Loucy (cell line): Measurements from ENCODE around the gene PIP5K1A.
A peak's percentile ranks its signal among the peaks of the same experiment; 100 is the strongest.

ENCODE experiments used
- H2AFZ ChIP-seq: fragments of 200-600 bp; sonication (generic); 2 replicates; pipeline ENCODE4 v1.6.0; 2016; ENCODE audit warnings: antibody characterized with exemption, mild to moderate bottlenecking, low read length, moderate library complexity
- H3F3A ChIP-seq: fragments of 200-600 bp; 2 replicates; pipeline ENCODE4 v1.6.0; 2016; ENCODE audit warnings: antibody characterized with exemption, low read depth, mild to moderate bottlenecking
- H3K27me3 ChIP-seq: fragments of 200-600 bp; sonication (generic); 2 replicates; pipeline ENCODE4 v1.6.1; 2014; ENCODE audit warnings: low read length, mild to moderate bottlenecking; ENCODE audit not compliant: insufficient read depth, poor library complexity, severe bottlenecking
- H3K36me3 ChIP-seq: fragments of 200-600 bp; sonication (generic); 2 replicates; pipeline ENCODE4 v1.6.1; 2016; ENCODE audit warnings: low read length; ENCODE audit not compliant: insufficient read depth
- H3K4me1 ChIP-seq: fragments of 200-600 bp; sonication (generic); 2 replicates; pipeline ENCODE4 v1.5.1; 2014; ENCODE audit warnings: low read length, mild to moderate bottlenecking; ENCODE audit not compliant: insufficient read depth, poor library complexity, severe bottlenecking
- H3K4me2 ChIP-seq: fragments of 200-600 bp; sonication (generic); 2 replicates; pipeline ENCODE4 v1.6.0; 2014; ENCODE audit warnings: antibody characterized with exemption, low read length, low read depth, mild to moderate bottlenecking; ENCODE audit not compliant: poor library complexity, severe bottlenecking
- H3K4me3 ChIP-seq: fragments of 200-600 bp; sonication (generic); 2 replicates; pipeline ENCODE4 v1.5.1; 2014; ENCODE audit warnings: low read length, mild to moderate bottlenecking, mixed read lengths; ENCODE audit not compliant: poor library complexity, severe bottlenecking
- H3K79me2 ChIP-seq: fragments of 200-600 bp; sonication (generic); 2 replicates; pipeline ENCODE4 v1.6.1; 2014; ENCODE audit warnings: low read length; ENCODE audit not compliant: insufficient read depth
- H3K9ac ChIP-seq: fragments of 200-600 bp; sonication (generic); 2 replicates; pipeline ENCODE4 v1.6.0; 2014; ENCODE audit warnings: mild to moderate bottlenecking, low read depth, low read length, moderate library complexity; ENCODE audit not compliant: poor library complexity, severe bottlenecking
- H3K9me2 ChIP-seq: fragments of 200-600 bp; sonication (generic); replicated peaks from 2 replicates; pipeline ENCODE4 v1.6.1; 2016; ENCODE audit warnings: low read depth, low read length, mixed read lengths
- H3K9me3 ChIP-seq: fragments of 200-600 bp; sonication (generic); 2 replicates; pipeline ENCODE4 v1.6.1; 2014; ENCODE audit warnings: mild to moderate bottlenecking, antibody characterized with exemption, low read length, low read depth; ENCODE audit not compliant: insufficient read depth
- H4K20me1 ChIP-seq: fragments of 200-600 bp; sonication (generic); 2 replicates; pipeline ENCODE4 v1.6.0; 2014; ENCODE audit warnings: antibody characterized with exemption, low read length, mild to moderate bottlenecking; ENCODE audit not compliant: insufficient read depth, poor library complexity, severe bottlenecking
- CTCF ChIP-seq: fragments of 200-600 bp; sonication (generic); conservative IDR thresholded peaks from 2 replicates; pipeline ENCODE4 v1.5.1; 2014; ENCODE audit warnings: mild to moderate bottlenecking, antibody characterized with exemption, low read length
- EZH2phosphoT487 ChIP-seq: fragments of 200-600 bp; IDR thresholded peaks from 2 replicates; pipeline ENCODE4 v1.6.1; 2018; ENCODE audit warnings: antibody characterized with exemption, mild to moderate bottlenecking, moderate library complexity, borderline replicate concordance

PIP5K1A gene

GRCh38 chr1:151284013-151284577 is 85.7 kb downstream of the PIP5K1A start:
- peaks cover 37% of the 10 kb centered on the region for H4K20me1 ChIP-seq
- H3K4me3 ChIP-seq, result peak overlapping the region; percentile 89
- H2AFZ ChIP-seq, result no peak overlapping the region
- H3K9me3 ChIP-seq, result no peaks in the 10 kb centered on the region
- H3F3A ChIP-seq, result peaks cover 3% of the 10 kb centered on the region; the same call in 1 of the 2 replicates
- H3K36me3 ChIP-seq, result peaks cover 32% of the 10 kb centered on the region; the same call in 1 of the 2 replicates
- no peaks in the 10 kb centered on the region for H3K9me2 ChIP-seq
- no peaks in the 10 kb centered on the region for H3K27me3 ChIP-seq
- TF ChIP-seq CTCF (no peak), EZH2phosphoT487 (no peak)
- peak overlapping the region; percentile 96 for H3K4me2 ChIP-seq
- H3K9ac ChIP-seq, result peak overlapping the region; percentile 91
- H3K4me1 ChIP-seq, result peaks cover 19% of the 10 kb centered on the region
- peaks cover 44% of the 10 kb centered on the region for H3K79me2 ChIP-seq

DNA sequence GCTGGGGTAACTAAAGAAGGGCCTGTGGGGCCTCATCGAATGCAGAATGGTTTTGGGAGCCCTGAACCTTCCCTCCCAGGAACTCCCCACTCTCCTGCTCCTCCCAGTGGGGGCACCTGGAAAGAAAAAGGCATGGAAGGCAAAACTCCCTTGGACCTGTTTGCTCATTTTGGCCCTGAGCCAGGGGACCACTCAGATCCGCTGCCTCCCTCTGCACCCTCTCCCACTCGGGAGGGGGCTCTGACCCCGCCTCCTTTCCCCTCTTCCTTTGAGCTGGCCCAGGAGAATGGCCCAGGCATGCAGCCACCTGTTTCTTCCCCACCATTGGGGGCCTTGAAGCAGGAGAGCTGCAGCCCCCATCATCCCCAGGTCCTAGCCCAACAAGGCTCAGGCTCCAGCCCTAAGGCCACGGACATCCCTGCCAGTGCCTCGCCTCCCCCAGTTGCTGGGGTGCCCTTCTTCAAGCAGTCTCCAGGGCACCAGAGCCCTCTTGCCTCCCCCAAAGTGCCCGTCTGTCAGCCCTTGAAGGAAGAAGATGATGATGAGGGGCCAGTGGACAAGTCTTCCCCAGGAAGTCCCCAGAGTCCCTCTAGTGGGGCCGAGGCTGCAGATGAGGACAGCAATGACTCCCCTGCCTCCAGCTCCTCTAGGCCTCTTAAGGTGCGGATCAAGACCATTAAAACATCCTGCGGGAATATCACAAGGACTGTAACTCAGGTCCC is 88.4 kb downstream of the PIP5K1A start:
- H3K9me2 ChIP-seq, result no peaks in the 10 kb centered on the region
- TF ChIP-seq CTCF, result no peak
- no peak for TF ChIP-seq EZH2phosphoT487
- no peak overlapping the region for H3K4me3 ChIP-seq
- H2AFZ ChIP-seq, result no peak overlapping the region
- H3K4me1 ChIP-seq, result peaks cover 15% of the 10 kb centered on the region
- H3K9ac ChIP-seq, result no peak overlapping the region
- H3K27me3 ChIP-seq, result no peaks in the 10 kb centered on the region
- no peaks in the 10 kb centered on the region for H3K9me3 ChIP-seq
- peaks cover 44% of the 10 kb centered on the region for H3K79me2 ChIP-seq
- no peak overlapping the region for H3K4me2 ChIP-seq
- peaks cover 49% of the 10 kb centered on the region; the same call in 1 of the 2 replicates for H3K36me3 ChIP-seq
- H4K20me1 ChIP-seq, result peaks cover 37% of the 10 kb centered on the region
- no peaks in the 10 kb centered on the region for H3F3A ChIP-seq

- Histone ChIP-seq H3K4me1 (peaks cover 15% of the 10 kb centered on the region), H3K36me3 (peaks cover 54% of the 10 kb centered on the region; the same call in 1 of the 2 replicates), H3K9me2 (no peaks in the 10 kb centered on the region)
Measured at GRCh38 chr1:151287341-151287699, 89.0 kb downstream of the PIP5K1A start.

More at GRCh38 chr1:151287341-151287699, 89.0 kb downstream of the PIP5K1A start:
- no peak for TF ChIP-seq EZH2phosphoT487
- no peak for TF ChIP-seq CTCF
- Histone ChIP-seq H3K27me3 (no peaks in the 10 kb centered on the region), H4K20me1 (peaks cover 36% of the 10 kb centered on the region), H3F3A (no peaks in the 10 kb centered on the region), H3K9ac (no peak overlapping the region), H3K9me3 (no peaks in the 10 kb centered on the region), H2AFZ (no peak overlapping the region), H3K4me3 (no peak overlapping the region), H3K4me2 (no peak overlapping the region), H3K79me2 (peaks cover 43% of the 10 kb centered on the region)
